HL-60/S4 treated with retinoic acid at 250 ng/mL for 4 days and 3 days (cell line): ENCODE data around the gene RAB1A.

Experiments
- in situ Hi-C: fragments of 300-500 bp; cut with MboI; formaldehyde crosslinking; loops from 2 replicates; pipeline ENCODE4 v1.7.0; 2022; ENCODE audit warnings: low sequenced_read_pairs

Gene RAB1A

DNA sequence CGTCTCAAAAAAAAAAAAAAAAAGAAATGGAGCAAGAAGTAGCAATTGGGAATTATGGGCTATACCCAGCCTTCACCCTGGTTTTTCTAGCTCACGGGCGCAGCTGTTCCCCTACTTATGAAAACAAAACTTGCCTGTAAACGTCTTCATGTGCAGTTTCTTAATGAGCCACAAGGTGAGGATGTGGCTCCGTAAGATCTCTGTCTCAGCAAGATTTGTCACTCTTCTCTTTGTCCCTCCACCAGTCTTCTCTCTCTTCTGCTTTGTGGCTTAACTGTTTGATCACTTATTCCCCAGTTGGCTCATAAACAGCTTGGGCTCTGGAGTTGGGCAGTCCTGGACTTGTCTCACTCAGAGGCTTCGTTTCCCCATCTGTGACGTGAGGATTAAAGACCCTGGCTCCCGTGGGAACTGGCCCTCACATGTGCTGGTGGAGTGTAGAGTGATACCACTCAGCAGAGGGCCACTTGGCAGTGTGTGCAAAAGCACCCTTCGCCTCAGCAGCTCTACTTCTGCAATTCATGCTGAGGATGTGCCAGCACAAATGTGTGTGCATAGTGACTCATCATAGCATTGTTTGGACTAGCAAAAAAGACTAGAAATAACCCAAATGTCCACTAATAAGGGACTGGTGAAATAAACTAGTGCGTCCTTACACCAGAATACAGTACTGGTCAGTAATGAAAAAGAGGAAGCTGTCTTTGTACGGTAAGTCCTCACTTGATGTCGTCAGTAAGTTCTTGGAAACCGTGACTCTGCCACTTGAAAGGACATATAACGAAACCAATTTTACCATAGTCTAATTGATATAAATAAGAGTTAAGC is 65.0 kb downstream of the RAB1A start:
- in situ Hi-C loops = loop anchor here (25.0 kb wide), 1 partner anchor 497 kb away; no protein-coding TSS in a partner anchor

DNA sequence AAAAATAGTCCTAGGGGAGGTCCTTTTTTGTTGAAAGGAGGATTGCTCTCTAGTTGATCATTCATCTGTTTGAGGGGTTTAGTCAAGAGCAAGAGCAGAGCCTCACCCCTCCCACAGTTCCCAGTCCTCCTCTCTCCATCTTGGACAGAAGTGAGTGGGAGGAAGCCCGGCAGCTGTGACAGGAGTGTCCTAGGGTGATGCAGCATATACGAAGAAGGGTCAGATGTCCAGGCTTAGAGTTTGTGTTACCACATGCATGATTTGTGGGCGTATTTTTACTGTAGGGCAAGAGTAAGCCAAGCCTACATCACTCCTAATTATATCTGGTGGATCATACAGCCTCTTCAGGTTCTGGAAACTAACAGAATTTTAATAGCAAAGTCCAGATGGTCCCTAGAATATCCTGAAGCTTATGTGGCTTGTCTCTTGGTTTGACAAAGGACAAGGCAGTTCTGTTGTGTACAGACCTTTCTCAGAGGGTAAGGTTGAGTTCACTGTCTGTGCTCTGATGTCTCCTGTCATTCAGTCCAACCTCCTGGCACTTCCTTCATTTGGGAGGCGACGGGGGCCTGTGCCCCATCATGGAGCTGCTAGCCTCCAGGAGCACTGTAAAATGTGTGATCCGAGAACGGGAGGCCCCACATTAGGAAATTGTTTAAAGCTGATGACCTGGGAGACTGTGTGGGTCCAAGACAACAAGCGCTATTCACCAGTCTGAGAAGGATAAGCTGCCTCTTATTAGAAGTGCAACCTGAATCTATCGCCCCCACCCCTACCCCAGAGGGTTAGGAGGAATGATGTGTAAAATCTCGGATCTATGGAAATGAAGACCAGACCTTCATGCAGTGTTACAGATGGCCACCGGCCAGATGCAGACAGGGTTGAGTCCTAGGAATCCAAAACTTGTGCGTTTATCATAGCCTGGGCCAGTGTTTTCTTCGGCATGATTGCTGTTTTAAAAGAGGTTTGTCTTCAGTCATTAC is 66.8 kb downstream of the RAB1A start:
- in situ Hi-C loops = loop anchor here (25.0 kb wide), 1 partner anchor 499 kb away; no protein-coding TSS in a partner anchor

DNA sequence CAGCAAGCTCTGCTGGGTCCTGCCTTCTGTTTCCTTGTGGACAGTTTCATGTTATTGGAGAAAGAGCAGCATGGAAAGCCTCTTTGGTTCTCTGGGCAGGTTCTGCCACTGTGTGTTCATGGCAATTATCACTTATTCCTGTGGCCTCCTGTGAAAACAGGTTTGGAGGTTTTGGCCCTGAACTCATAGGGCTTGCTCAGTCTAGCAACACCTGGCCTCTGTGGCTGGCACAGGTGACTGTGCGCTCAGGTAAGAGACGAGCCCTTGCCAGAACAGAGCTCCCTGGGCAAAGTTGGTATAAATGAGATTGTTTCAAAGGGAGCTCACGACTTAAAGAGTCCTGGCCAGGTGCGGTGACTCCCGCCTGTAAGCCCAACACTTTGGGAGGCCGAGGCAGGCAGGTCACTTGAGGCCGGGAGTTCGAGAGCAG is 68.0 kb downstream of the RAB1A start:
- in situ Hi-C loops = loop anchor here (25.0 kb wide), 1 partner anchor 500 kb away; no protein-coding TSS in a partner anchor

DNA sequence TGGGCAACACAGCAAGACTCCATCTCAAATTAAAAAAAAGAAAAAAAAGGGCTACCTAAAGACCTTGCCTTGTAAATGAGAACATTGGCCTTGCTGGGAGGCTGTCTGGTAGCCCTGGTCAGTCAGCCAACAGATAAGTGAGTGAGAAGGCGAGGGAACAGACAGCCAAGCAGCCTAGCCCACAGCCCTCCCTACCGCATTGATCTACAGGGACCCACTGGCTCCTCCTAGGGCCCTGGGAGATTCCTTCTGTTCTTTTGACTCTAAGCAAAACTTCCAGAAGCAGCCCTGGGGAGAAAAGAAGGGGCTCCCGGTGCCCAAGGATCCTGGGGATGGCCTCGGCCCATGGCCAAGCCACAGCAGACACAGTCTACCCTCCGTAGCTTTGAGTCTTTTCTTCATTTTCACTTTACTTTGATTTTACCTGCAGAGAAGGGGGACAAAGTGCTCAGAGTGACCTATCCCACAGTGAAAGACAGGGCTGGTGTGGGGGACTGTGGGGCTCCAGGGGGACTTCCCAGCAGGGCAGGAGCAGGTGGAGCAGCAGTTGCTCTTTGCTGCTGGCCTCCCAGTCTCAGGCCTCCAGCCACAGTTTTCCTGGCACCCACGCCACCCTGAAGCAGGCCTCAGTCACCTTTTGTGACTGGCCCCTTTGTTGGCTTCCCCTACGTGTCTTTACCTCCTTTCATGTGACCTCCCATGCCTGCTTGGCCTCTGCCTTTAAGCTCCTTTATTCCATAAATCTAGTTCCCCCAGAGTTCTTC is 68.6 kb downstream of the RAB1A start:
- in situ Hi-C loops = loop anchor here (25.0 kb wide), 1 partner anchor 501 kb away; no protein-coding TSS in a partner anchor

DNA sequence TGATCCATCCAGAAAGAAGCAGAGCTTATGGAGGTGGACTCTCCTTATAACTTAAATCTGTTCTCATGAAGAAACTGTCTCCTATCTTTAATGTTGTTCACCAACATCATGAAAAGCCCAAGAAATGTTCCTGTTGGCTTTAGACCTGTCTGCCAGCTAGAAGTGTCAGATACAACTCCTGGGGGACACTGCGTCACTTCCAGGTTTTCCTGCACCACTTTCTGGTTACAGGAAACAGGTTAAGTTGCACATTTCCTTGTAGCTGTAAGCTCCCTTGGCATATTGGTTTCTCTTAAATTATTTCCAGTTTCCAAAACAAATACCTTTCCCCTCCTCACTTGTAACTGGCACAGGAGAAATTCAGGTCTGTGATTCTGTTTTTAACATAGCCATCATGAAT is 70.8 kb downstream of the RAB1A start:
- in situ Hi-C loops = loop anchor here (25.0 kb wide), 1 partner anchor 503 kb away; no protein-coding TSS in a partner anchor

DNA sequence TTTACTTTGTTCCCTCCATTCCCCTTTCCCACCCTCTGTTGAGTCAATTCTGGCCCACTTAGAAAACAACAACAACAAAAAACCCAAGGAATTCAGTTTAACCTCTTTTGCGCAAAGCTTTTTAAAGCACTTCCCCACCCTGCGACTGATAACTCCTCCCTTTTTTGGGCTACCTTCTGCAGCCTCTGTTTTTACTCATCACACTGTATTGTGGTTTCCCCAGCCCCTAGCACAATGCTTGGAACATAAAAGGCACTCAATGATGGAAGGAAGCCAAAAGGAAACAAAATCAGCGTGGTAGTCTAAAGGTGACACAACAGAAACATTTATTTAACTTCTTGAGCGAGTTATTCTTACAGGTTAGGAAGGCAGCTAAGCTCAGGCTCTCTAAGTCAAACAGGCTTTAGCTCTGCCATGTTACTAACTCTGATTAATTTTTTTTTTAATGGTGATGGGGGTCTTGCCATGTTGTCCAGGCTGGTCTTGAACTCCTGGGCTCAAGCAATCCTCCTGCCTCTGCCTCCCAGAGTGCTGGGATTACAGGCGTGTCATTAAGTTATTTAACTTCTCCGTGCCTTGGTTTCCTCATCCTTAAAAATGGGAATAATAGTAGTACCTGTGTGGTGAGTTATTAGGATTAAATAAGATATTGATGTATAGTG is 72.4 kb downstream of the RAB1A start:
- in situ Hi-C loops = loop anchor here (25.0 kb wide), 1 partner anchor 505 kb away; no protein-coding TSS in a partner anchor

DNA sequence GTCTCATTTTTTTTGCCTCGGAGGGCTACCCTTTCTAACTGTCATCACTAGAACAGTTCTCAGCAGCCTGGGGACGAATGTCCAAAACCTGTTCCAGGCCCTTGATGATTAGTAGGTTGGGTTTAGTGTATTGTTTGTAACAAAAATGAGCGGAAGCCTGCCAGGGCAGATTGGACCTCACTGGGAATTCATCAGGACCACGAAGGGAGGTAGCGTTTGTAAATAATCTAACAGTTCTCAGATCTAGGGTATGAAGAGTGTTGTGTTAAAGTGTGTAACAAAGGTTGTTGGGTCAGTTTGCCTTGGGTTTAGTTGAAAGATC is 72.9 kb downstream of the RAB1A start:
- in situ Hi-C loops = loop anchor here (25.0 kb wide), 1 partner anchor 505 kb away; no protein-coding TSS in a partner anchor

DNA sequence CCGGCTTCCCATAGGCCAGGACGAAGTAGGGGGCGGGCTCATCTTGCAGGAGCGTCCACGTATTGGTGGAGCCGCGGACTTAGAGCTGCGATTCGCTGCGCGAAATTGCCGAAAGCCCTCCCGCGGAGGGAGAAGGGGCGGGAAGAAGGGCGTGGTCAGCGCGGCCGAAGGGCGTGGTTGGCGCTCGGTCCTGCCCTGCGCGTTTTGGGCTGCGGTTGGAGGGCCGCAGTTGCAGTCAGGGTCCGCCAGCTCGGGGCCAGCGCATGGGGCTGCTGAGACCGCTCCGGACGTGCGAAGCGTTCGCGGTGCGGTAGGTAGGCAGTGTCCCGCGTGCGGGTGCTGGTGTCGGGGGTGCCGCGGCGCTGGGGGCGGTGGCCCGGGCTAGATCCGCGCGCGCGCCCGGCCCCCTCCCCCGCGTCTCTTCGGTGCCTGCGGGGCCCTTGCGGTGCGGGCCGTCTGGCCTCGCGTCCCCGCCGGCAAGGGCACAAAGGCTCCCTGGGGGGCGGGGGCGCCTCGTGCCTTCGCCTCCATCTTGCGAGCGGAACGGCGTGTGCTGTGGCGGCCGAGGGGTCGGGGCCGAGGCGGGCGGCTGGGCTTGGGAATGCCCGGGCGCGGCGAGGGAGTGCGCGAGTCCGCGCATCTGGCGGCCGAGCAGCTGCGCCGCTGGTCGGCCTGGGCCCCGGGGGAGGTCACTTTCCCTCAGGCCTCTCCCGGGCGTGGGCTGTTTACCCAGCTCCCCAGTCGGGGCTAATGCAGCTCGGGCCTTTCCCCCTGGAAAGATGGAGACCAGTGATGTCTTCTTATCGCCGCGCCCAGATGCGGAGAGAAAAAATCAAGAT is 73.5 kb downstream of the RAB1A start, which contains the start of gene CEP68:
Gene CEP68, plus strand, starts transcription at position 202 of the 839 bp plus-strand sequence. CDS start 13,029 bp downstream, outside the sequence.
- in situ Hi-C loops = loop anchor here (25.0 kb wide), 1 partner anchor 506 kb away; no protein-coding TSS in a partner anchor

DNA sequence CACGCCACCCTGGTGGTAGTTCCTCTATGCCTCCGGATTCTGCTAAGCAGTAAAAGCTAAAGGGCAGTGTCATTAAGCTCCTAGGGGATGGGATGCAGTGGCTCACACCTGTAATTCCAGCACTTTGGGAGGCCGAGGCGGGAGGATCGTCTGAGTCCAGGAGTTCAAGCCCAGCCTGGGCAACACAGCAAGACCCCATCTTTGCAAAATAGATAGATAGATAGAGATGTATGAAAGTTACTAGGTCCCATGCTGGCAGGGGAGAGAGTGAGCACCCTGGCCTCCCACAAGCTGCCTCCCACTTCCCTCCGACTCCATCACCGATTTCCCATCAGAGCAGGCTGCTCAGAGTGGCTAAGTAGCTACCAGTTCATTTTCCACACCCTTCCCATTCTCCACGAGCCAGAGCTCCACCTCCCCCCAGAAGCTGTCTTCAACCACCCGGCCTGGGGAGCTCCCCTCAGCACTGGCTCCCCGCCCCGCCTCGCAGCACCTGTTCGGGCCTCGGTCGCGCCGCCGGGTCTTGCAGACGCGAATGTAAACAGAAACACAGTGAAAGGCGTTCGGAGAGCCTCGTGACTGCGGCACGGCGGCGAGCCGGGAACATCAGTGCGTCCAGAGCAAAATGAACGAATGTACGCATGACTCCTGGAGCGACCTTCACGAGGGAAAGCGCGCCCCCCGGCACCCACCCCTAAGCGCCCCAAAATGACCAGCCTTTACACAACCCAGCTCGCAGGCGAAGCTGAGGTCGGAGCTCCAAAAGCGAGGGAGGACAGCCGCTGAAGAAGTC is 74.3 kb downstream of the RAB1A start:
- in situ Hi-C loops = loop anchor here (25.0 kb wide), 1 partner anchor 507 kb away; no protein-coding TSS in a partner anchor

DNA sequence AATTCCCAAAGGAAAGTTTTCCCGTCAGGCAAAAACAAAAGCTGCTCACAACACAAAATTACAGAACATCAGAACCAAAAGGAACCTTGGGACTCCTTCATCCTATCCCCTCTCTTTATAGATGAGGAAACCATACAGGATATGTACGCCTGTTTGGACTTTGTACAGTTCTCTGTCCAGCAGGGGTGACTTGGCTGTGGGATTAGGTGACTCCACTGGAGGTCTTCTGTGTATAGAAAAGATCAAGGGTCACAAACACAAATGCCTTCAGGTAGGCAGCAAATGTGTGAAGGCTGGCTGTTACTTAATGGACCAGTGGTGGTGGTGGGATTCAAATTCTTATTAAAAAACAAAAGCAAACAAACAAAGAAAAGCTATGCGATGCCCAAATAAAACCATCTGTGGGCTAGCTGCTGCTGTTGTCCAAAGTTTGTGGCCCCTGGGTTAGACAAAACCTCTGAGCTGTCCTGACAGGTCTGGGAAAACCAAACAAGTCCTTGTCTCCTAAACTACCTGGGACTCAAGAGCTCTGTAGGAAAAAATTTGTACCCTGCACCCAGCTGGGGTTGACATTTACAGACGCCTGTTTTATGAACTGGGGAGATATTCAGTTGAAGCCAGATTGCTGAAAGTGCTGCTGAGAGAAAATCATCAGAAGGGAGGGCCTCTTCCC is 75.0 kb downstream of the RAB1A start:
- in situ Hi-C loops = loop anchor here (25.0 kb wide), 1 partner anchor 507 kb away; no protein-coding TSS in a partner anchor

DNA sequence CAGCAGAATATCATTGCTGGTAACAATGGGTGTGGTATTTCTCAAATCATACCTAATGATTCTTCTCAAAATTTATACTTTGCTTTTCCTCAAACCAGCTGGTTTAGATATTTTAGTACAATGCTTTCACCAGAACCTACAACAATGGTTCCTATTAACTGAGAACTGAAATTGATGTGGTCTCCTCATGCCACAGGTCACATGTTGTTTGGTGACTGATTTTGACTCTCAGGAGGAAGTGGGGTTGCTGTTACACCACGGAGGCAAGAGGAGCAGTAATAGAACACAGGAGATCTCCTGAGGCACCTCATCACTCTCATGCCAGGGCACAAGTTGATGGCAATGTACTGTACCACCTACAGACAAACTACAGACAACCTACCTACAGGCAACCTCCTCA is 76.7 kb downstream of the RAB1A start:
- in situ Hi-C loops = loop anchor here (25.0 kb wide), 1 partner anchor 509 kb away; no protein-coding TSS in a partner anchor

DNA sequence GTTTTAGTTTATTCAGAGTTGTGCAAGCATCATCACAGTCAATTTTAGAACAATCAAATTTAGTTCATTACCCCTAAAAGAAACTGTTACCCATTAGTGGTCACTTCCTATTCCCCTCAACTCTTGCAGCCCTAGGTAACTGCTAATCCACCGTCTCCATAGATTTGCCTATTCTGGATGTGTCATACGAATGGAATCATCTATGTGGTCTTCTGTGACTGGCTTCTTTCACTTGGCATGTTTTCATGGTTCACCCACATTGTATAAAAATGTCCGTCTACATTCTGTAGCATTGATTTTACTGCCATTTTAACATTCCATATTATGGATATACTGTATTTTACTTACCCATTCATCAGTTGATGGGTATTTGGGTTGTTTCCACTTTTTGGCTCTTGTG is 79.0 kb downstream of the RAB1A start:
- in situ Hi-C loops = loop anchor here (25.0 kb wide), 1 partner anchor 511 kb away; no protein-coding TSS in a partner anchor

DNA sequence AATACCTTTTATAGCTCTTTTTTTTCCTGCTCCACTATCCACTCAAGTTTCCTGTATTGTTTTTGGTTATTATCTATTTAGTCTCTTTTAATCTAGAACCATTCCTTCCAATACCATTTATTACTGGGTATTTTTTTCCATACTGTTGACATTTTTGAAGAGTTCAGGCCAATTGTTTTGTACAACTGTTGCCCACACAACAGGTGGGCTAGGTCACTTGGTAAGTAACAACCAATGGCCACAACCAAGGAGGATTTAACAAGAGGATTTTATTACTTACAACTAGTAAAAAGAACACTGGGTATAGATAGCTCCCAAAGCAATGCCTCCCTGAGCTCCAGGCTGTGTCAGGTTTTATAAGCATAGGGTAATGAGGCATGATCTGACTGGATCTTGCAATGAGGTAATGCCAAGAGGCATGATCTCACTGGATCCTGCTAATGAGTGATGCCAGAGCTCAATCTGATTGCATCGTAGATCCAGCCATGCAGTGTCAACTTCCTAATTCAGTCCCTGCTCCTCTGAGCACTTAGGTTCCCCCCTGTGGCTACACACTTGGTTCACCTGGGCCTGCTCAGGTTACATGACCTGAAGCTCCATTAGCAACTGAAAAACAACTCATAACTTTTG is 80.8 kb downstream of the RAB1A start:
- in situ Hi-C loops = loop anchor here (25.0 kb wide), 1 partner anchor 412 kb away; no protein-coding TSS in a partner anchor

DNA sequence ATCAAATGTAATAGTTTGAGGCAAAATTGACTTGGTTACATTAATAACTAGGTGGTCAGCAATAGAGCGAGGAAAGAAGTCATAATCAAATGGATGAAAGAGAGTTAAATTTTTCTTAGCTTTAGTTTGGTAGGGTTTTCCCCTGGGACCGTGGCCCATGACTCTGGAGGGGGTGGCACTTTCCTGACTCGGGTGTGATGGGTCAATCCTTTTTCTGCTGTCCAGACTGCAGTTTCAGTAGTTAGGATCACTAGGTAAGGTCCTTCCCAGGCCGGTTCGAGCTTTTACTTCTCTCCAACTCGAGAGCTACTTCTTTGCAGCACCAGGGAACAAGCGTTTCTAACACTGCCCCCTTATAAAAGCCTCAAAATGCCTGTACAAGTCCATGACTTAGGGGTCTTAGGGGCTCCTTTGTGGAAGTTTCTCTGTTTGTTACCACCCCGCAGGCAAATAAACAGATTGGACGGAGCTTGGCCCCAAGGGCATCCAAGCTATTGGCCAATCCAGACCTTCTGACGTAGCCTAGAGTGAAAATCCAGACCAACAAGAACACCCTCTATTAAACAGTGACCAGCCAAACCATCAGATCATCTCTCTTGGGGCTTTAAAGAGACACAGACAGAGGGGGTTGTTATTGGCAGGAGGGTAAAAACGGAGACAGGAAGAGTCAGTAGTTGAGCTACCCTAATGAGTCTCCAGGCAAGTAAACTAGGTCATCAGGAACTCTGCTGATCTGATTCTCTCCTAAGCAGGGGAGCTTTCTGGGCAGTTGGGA is 83.1 kb downstream of the RAB1A start:
- in situ Hi-C loops = loop anchor here (25.0 kb wide), 1 partner anchor 410 kb away; no protein-coding TSS in a partner anchor

DNA sequence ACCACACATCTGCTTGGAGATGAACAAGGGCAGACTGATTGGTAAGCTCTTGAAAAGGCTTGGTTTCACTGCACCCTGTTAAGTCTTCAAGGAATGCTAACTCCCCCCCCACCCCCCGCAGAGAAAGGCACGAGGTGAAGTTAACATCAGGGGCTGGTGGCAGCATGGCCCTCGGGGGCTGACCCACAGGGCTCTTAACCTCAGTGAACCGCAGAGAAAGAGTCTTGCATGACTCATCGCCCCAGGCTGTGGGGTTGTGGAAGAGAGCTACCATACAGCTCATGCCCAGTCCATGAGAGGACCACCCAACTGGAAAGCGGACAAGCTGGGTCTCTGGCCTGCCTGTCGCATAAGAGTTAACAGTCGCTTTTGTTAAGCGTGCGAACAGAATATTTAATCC is 84.3 kb downstream of the RAB1A start:
- in situ Hi-C loops = loop anchor here (25.0 kb wide), 1 partner anchor 408 kb away; no protein-coding TSS in a partner anchor
